ENCODE measurements around the gene DMD.

The DMD gene

DNA sequence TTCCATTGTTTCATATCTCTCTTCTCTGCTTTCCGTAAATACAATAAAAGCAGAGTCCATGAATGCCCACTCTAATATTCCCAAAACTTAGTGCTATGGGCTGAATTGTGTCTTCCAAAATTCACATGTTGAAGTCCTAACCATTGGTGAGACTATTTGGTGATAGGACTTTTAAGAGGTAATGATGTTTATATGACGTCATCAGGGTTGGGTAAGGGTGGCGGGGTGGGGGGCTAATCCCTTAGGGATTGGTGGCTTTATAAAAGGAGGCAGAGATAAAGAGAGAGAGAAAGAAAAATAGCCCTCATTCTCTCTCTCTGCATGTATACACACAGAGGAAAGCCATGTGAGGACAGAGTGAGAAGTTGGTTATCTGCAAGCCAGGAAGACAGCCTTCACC, 722.2 kb downstream of the DMD start:
- no peak for DNase-seq (ENCODE audit: low read depth)
- no peak overlapping the region for H3K4me3 ChIP-seq (ENCODE audit: low read depth, low read length)
- TF ChIP-seq, protein P1, sequence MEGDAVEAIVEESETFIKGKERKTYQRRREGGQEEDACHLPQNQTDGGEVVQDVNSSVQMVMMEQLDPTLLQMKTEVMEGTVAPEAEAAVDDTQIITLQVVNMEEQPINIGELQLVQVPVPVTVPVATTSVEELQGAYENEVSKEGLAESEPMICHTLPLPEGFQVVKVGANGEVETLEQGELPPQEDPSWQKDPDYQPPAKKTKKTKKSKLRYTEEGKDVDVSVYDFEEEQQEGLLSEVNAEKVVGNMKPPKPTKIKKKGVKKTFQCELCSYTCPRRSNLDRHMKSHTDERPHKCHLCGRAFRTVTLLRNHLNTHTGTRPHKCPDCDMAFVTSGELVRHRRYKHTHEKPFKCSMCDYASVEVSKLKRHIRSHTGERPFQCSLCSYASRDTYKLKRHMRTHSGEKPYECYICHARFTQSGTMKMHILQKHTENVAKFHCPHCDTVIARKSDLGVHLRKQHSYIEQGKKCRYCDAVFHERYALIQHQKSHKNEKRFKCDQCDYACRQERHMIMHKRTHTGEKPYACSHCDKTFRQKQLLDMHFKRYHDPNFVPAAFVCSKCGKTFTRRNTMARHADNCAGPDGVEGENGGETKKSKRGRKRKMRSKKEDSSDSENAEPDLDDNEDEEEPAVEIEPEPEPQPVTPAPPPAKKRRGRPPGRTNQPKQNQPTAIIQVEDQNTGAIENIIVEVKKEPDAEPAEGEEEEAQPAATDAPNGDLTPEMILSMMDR (IDR thresholded peaks at IDR 0.05; ENCODE audit: insufficient read depth, low read depth, low read length, missing control alignments), result no peak

GRCh38 chrX:32483534-32484136, 727.7 kb downstream of the DMD start:
- TF ChIP-seq, protein P1 (IDR thresholded peaks at IDR 0.05; ENCODE audit: insufficient read depth, low read depth, low read length, missing control alignments), result no peak
- no peak for DNase-seq (ENCODE audit: low read depth)
- no peak overlapping the region for H3K4me3 ChIP-seq (ENCODE audit: low read depth, low read length)

GRCh38 chrX:32480019-32480418, 731.3 kb downstream of the DMD start:
- TF ChIP-seq, protein P1 (IDR thresholded peaks at IDR 0.05; ENCODE audit: insufficient read depth, low read depth, low read length, missing control alignments), result no peak
- no peak overlapping the region for H3K4me3 ChIP-seq (ENCODE audit: low read depth, low read length)
- no peak for DNase-seq (ENCODE audit: low read depth)

- H3K4me3 ChIP-seq (ENCODE audit: low read depth, low read length), result no peak overlapping the region
- TF ChIP-seq, protein P1 (IDR thresholded peaks at IDR 0.05; ENCODE audit: insufficient read depth, low read depth, low read length, missing control alignments), result no peak
- DNase-seq (ENCODE audit: low read depth), result no peak
Measured at GRCh38 chrX:32472364-32472763, 739.0 kb downstream of the DMD start.

DNA sequence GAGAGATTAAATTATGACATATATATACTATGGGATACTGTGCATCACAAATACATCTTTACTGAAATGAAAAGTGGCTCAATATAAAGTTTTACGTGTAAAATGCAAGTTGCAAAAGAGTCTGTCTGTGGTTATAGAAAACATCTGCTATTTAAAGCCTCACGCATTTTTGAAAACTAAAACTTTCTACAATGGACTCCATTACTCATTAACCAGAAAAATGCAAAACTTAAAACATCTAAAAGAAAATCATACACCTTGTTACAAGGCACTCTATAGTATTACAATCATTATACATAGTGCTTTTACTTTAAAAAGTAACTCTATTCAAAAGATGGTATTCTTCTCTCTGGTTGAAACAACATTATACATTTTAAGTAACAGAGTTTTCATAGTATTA, 755.6 kb downstream of the DMD start:
- H3K4me3 ChIP-seq (ENCODE audit: low read depth, low read length), result no peak overlapping the region
- TF ChIP-seq, protein P1 (IDR thresholded peaks at IDR 0.05; ENCODE audit: insufficient read depth, low read depth, low read length, missing control alignments), result no peak
- no peak for DNase-seq (ENCODE audit: low read depth)

GRCh38 chrX:32451954-32452695, 759.2 kb downstream of the DMD start:
- DNase-seq (ENCODE audit: low read depth), result no peak
- no peak overlapping the region for H3K4me3 ChIP-seq (ENCODE audit: low read depth, low read length)
- TF ChIP-seq, protein P1 (IDR thresholded peaks at IDR 0.05; ENCODE audit: insufficient read depth, low read depth, low read length, missing control alignments), result no peak
